Right lobe of liver (tissue), 6 donors: ENCODE results near the gene CDYL2. TPM values are rescaled to one million over a fixed set of nuclear protein-coding genes. Genes with fewer than 3 reads are reported as not detected.

Experiments
- ATAC-seq, 4 donors: fragments of 200-7000 bp; cut with Tn5 transposase; one replicate each; pipeline ENCODE4 v1.9.1; 2020; ENCODE audit warnings: mild to moderate bottlenecking in 4 of 4, moderate library complexity in 4 of 4
- DNase-seq, 3 donors: peaks; one replicate each; pipeline ENCODE4 v3.0.0-alpha.2; 2020
- H3K27ac ChIP-seq, 3 donors: fragments of 200-600 bp; one replicate each; pipeline ENCODE4 v1.8.0; 2022
- H3K27me3 ChIP-seq, 2 donors: fragments of 200-600 bp; one replicate each; pipeline ENCODE4 v1.8.0; 2022
- H3K36me3 ChIP-seq, 4 donors: fragments of 200-600 bp; sonication (generic) in 1 of 4; one replicate each; pipeline versions ENCODE4 v1.5.1 to v1.8.0; 2017 to 2022; ENCODE audit warnings: control low read depth in 1 of 4
- H3K4me1 ChIP-seq, 4 donors: fragments of 200-600 bp; sonication (generic) in 1 of 4; one replicate each; pipeline versions ENCODE4 v1.5.1 to v1.8.0; 2017 to 2022; ENCODE audit warnings: control low read depth in 1 of 4
- H3K4me3 ChIP-seq, 3 donors: fragments of 200-600 bp; one replicate each; pipeline ENCODE4 v1.8.0; 2022
- H3K9me3 ChIP-seq, 4 donors: fragments of 200-600 bp; sonication (generic) in 1 of 4; one replicate each; pipeline versions ENCODE4 v1.5.1 to v1.8.0; 2017 to 2022; ENCODE audit warnings: control low read depth in 1 of 4
- POLR2A ChIP-seq: fragments of 450-650 bp; IDR thresholded peaks from one replicate; pipeline ENCODE4 v1.6.1; 2017; ENCODE audit warnings: antibody characterized with exemption, mild to moderate bottlenecking
- WGBS: methylation state at CpG from one replicate; pipeline ENCODE4 v1.1.6; 2018; ENCODE audit warnings: low coverage, low lambda C conversion rate; ENCODE audit not compliant: insufficient coverage; ENCODE audit errors: missing lambda C conversion rate; 5-methylcytosine and 5-hydroxymethylcytosine counted together
- intact Hi-C, 2 donors: fragments of 100-400 bp; cut with DNase I; formaldehyde crosslinking; loops; one replicate each; pipeline versions ENCODE4 v1.11.2 to v1.14.1; 2022
- total RNA-seq, 6 experiments: library from RNA; depleted of rRNA in 2 of 6; stranded (reverse); fragments of >200 nt in 2 of 6; fragmentation: NEBNext Ultra II Directional in 3 of 6; extraction: Animal tissue kit (Norgen Biotek cat#: 25700) in 3 of 6; gene quantifications; one replicate each; pipeline versions ENCODE4 v1.1.0 to v1.2.4, GENCODE V29; 2016 to 2023
- TF ChIP-seq, protein P1 (sequence below), 4 donors: fragments of 200-600 bp in 3 of 4; fragments of 450-650 bp in 1 of 4; IDR thresholded peaks; one replicate each; pipeline versions ENCODE4 v1.5.1 to v1.8.0; 2016 to 2022; ENCODE audit warnings: antibody characterized with exemption in 4 of 4, mild to moderate bottlenecking in 2 of 4
- donor health status: DM: no; HTN: yes; CAD: no.
- donor health status: DM: no; HTN: no; CAD: no.
- donor health status: DM: no; HTN: no; CAD: no.
- donor health status: DM: no; HTN: yes; CAD: no.
- donor health status: DM: no; HTN: yes; CAD: no.

Gene CDYL2
- total RNA-seq, 6 experiments from 2014 or later, result 2.2 to 12.7 (median 6.3) TPM

GRCh38 chr16:80837533-80838147 is 33.2 kb upstream of the CDYL2 start:
- ATAC-seq, result no peak
- DNase-seq, result no peak
- Histone ChIP-seq H3K36me3 (no peaks in the 10 kb centered on the region), H3K4me3 (no peak overlapping the region), H3K9me3 (no peaks in the 10 kb centered on the region), H3K27ac (no peak overlapping the region), H3K27me3 (no peaks in the 10 kb centered on the region), H3K4me1 (no peaks in the 10 kb centered on the region)
- WGBS, result 72% methylated on average over 9 of the region's 9 CpGs
- TF ChIP-seq, protein P1, sequence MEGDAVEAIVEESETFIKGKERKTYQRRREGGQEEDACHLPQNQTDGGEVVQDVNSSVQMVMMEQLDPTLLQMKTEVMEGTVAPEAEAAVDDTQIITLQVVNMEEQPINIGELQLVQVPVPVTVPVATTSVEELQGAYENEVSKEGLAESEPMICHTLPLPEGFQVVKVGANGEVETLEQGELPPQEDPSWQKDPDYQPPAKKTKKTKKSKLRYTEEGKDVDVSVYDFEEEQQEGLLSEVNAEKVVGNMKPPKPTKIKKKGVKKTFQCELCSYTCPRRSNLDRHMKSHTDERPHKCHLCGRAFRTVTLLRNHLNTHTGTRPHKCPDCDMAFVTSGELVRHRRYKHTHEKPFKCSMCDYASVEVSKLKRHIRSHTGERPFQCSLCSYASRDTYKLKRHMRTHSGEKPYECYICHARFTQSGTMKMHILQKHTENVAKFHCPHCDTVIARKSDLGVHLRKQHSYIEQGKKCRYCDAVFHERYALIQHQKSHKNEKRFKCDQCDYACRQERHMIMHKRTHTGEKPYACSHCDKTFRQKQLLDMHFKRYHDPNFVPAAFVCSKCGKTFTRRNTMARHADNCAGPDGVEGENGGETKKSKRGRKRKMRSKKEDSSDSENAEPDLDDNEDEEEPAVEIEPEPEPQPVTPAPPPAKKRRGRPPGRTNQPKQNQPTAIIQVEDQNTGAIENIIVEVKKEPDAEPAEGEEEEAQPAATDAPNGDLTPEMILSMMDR (IDR thresholded peaks at IDR 0.05), result no peak
- no peak for TF ChIP-seq POLR2A
- intact Hi-C loops, result no loop called here

- no peak for ATAC-seq
- WGBS, result 60% methylated on average over 3 of the region's 4 CpGs
- intact Hi-C loops, result no loop called here
- Histone ChIP-seq H3K27ac (no peak overlapping the region), H3K36me3 (no peaks in the 10 kb centered on the region), H3K4me3 (no peak overlapping the region), H3K27me3 (no peaks in the 10 kb centered on the region), H3K4me1 (no peaks in the 10 kb centered on the region), H3K9me3 (no peaks in the 10 kb centered on the region)
- no peak for DNase-seq
- TF ChIP-seq, protein P1 (IDR thresholded peaks at IDR 0.05), result no peak
- no peak for TF ChIP-seq POLR2A
These were observed 32.4 kb upstream of the CDYL2 start for GRCh38 chr16:80836846-80837245.

DNA sequence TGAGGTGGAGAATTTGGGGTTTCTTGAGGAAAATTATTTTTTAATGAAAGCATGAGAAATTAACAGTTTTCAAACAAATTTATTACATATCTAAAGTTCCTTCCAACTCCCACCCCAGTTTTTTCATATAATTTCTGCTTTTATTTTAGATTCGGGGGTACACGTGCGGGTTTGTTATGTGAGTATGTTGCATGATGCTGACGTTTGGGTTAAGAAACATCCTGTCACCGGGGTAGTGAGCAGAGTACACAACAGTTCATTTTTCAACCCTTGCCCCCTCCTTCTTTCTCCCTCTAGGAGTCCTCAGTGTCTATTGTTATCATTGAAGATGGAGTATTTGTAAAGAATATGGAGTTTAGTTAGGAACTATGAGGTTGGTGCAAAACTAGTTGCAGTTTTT is 31.8 kb upstream of the CDYL2 start:
- ATAC-seq (no peak), DNase-seq (no peak)
- 61% methylated on average over 5 of the region's 5 CpGs for WGBS
- no peaks in the 10 kb centered on the region for H3K36me3 ChIP-seq
- H3K27me3 ChIP-seq, result no peaks in the 10 kb centered on the region
- no peak for TF ChIP-seq POLR2A
- TF ChIP-seq, protein P1 (IDR thresholded peaks at IDR 0.05), result no peak
- no peak overlapping the region for H3K4me3 ChIP-seq
- H3K27ac ChIP-seq, result no peak overlapping the region
- intact Hi-C loops, result no loop called here
- H3K9me3 ChIP-seq, result no peaks in the 10 kb centered on the region
- H3K4me1 ChIP-seq, result no peaks in the 10 kb centered on the region

DNA sequence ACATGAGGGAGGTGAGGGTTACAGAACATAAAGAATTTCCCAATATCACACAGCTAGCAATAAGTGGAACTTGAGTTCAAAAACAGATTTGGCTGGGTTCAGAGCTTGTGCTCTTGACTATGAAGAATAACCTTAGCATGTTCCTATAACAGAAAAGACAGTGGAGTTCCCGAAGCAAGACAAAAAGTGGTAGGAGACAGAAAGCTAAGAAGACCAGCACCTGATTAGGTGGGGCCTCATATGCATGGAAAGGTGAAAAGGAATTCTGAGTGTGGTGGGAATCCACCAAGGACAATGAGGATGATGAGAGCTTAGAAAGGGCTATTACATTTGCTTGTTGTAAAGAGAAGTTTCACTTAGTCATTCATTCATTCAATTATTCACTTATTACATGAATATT is 26.6 kb upstream of the CDYL2 start:
- Histone ChIP-seq H3K4me1 (no peaks in the 10 kb centered on the region), H3K36me3 (no peaks in the 10 kb centered on the region), H3K27me3 (no peaks in the 10 kb centered on the region), H3K9me3 (no peaks in the 10 kb centered on the region), H3K27ac (no peak overlapping the region), H3K4me3 (no peak overlapping the region)
- WGBS, result 90% methylated on average over 1 of the region's 1 CpG
- no peak for DNase-seq
- intact Hi-C loops, result no loop called here
- TF ChIP-seq, protein P1 (IDR thresholded peaks at IDR 0.05), result no peak
- TF ChIP-seq POLR2A, result no peak
- no peak for ATAC-seq
